GM04503 (cell line): Measurements from ENCODE around the gene LSMEM2.
"Not testable (repeated sequence)": the region's sequence is repeated elsewhere in the genome, so short reads cannot be mapped to it uniquely, and the experiment has no call there.

Source experiments
- DNase-seq: peaks from one replicate; pipeline ENCODE4 v3.0.0-alpha.2; 2012; ENCODE audit warnings: low read depth

The LSMEM2 gene

GRCh38 chr3:50264964-50265485, 13.9 kb upstream of the LSMEM2 start:
- no peak for DNase-seq

- no peak for DNase-seq
These were observed 13.3 kb upstream of the LSMEM2 start for GRCh38 chr3:50265571-50265970.

GRCh38 chr3:50266017-50266416, 12.9 kb upstream of the LSMEM2 start:
- DNase-seq, result no peak

GRCh38 chr3:50266836-50267235, 12.1 kb upstream of the LSMEM2 start:
- no peak for DNase-seq

- no peak for DNase-seq
These were observed 11.5 kb upstream of the LSMEM2 start for GRCh38 chr3:50267280-50267913.

GRCh38 chr3:50268276-50268675, 10.6 kb upstream of the LSMEM2 start:
- no peak for DNase-seq

- no peak for DNase-seq
These were observed 10.0 kb upstream of the LSMEM2 start, which contains the start of gene SEMA3B for GRCh38 chr3:50268703-50269451. Gene SEMA3B, plus strand, starts transcription at chr3:50269147. Its CDS starts 94 bp downstream, at chr3:50269241.

- no peak for DNase-seq
These were observed 9.4 kb upstream of the LSMEM2 start for GRCh38 chr3:50269460-50269859.

GRCh38 chr3:50269977-50270413, 8.9 kb upstream of the LSMEM2 start:
- DNase-seq, result no peak

GRCh38 chr3:50270422-50271224, 8.3 kb upstream of the LSMEM2 start:
- no peak for DNase-seq

GRCh38 chr3:50271314-50271936, 7.5 kb upstream of the LSMEM2 start:
- DNase-seq, result no peak

- not testable (repeated sequence) for DNase-seq
These were observed 6.4 kb upstream of the LSMEM2 start for GRCh38 chr3:50272538-50272910.

GRCh38 chr3:50272911-50273688, 5.8 kb upstream of the LSMEM2 start:
- DNase-seq, result no peak

- no peak for DNase-seq
These were observed 5.2 kb upstream of the LSMEM2 start for GRCh38 chr3:50273689-50274065.

- no peak for DNase-seq
These were observed 4.3 kb upstream of the LSMEM2 start for GRCh38 chr3:50274371-50275104.

GRCh38 chr3:50275141-50275995, 3.5 kb upstream of the LSMEM2 start:
- DNase-seq, result no peak

GRCh38 chr3:50275996-50276761, 2.7 kb upstream of the LSMEM2 start:
- no peak for DNase-seq

GRCh38 chr3:50276762-50277101, 2.2 kb upstream of the LSMEM2 start:
- DNase-seq, result no peak
